Activated CD4-positive, alpha-beta T cell treated with anti-CD3 and anti-CD28 coated beads, Interleukin-2, amount 50 U/mL, for 16 hours (primary cell): Measurements from ENCODE around the gene CEP112.
"Not testable (repeated sequence)": the region's sequence is repeated elsewhere in the genome, so short reads cannot be mapped to it uniquely, and the experiment has no call there.

Source experiments
- DNase-seq: peaks from one replicate; pipeline ENCODE4 v3.0.0-alpha.2; 2020

Gene CEP112

GRCh38 chr17:65867014-65867413 lies 324.9 kb downstream of the CEP112 start:
- no peak for DNase-seq

GRCh38 chr17:65865715-65866425 lies 326.1 kb downstream of the CEP112 start:
- no peak for DNase-seq

- DNase-seq: no peak
Observed at GRCh38 chr17:65864394-65864793, 327.5 kb downstream of the CEP112 start.

- no peak for DNase-seq
Observed at GRCh38 chr17:65857718-65858117, 334.2 kb downstream of the CEP112 start.

DNA sequence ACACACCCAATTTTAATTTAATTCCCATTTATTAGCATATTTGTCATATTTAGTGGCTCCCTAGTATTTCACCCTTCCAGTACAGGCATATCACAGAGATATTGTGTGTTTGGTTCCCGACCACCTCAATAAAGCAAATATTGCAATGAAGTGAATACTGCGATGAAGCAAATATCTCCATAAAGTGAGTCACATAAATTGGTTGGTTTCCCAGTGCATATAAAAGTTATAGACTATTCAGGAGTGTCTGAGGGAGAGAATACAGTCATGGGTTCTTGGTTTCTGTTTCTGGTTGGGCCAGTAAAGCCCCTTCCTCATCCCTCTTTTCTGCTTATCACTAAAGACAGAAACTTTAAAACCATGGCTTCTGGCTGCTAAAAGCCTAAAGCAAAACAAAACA lies 335.1 kb downstream of the CEP112 start:
- no peak for DNase-seq

DNA sequence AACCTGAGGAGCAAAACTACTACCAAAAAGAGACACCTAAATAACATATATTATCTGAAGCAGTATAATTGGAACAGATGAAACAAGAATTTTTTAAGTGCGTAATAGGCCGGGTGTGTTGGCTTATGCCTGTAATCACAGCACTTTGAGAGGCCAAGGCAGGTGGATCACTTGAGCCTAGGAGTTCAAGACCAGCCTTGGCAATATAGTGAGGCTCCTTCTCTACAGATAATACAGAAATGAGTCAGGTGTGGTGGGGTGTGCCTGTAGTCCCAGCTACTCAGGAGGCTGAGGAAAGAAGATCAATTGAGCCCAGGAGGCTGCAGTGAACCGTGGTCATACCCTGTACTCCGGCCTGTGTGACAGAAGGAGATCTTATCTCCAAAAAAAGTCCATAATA lies 336.3 kb downstream of the CEP112 start:
- DNase-seq: no peak

GRCh38 chr17:65855245-65855644 lies 336.7 kb downstream of the CEP112 start:
- DNase-seq: no peak

- no peak for DNase-seq
Observed at GRCh38 chr17:65853816-65854215, 338.1 kb downstream of the CEP112 start.

DNA sequence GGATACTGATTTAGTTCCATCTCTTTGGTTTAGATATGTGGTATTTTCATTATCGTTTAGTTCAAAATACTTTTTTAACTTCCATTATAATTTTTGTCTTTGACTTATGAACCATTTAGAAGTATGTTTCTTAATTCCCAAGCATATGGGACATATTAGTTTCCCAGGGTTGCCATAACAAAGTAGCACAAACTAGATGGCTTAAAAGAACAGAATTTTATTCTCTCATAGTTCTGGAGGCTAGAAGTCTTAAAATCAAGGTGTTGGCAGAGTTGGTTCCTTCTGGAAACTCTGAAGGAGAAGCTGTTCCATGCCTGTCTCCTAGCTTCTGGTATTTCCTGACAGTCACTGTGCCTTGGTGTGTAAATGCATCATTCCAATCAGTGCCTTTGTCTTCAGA lies 339.0 kb downstream of the CEP112 start:
- no peak for DNase-seq

DNA sequence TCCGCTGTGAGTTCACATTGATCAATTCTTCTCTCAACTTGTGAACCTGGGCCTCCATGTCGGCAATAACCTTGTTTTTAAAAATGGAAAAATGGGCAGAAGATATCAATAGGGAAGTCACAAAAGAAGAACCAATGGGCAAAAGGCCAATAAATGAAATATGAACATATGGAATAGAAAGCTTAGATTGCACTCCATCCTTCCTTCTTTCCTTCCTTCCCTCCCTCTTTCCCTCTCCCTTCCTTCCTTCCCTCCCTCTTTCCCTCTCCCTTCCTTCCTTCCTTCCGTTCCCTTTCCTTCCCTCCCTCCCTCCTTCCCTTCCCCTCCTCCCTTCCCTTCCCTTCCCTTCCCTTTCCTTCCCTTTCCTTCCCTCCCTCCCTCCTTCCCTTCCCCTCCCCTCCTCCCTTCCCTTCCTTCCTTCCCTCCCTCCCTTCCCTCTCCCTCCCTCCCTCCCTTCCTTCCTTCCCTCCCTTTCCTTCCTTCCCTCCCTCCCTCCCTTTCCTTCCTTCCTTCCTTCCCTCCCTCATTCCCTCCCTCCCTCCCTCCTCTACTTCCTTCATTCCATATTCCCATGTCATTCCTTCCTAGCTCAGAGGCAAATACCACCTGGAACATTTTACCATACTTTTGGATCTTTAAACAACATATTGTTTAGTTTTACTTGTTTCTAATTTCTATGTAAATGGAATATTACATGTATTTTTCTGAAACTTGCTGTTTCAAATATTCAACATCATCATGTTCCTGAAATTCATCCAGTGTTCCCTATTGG lies 339.8 kb downstream of the CEP112 start:
- DNase-seq: no peak

DNA sequence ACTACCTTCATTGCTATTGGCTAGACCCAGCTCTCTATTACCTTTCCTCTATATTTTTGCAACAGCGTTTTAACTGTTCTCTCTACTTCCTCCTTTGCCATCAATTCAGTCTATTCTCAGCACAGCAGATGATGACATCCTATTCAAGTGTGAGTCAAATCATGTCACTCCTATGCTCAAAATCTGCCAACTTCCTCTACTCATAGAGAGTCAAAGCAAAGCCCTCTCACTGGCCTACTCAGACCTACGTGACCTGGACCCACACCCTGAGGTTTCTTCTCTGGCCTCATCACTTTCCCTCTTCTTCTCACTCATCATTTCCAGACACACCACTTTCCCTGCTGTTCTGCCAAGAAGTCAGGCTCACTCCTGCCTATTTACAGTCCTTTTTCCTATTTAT lies 341.4 kb downstream of the CEP112 start:
- DNase-seq: peak; percentile 48

GRCh38 chr17:65848751-65849150 lies 343.2 kb downstream of the CEP112 start:
- no peak for DNase-seq

DNA sequence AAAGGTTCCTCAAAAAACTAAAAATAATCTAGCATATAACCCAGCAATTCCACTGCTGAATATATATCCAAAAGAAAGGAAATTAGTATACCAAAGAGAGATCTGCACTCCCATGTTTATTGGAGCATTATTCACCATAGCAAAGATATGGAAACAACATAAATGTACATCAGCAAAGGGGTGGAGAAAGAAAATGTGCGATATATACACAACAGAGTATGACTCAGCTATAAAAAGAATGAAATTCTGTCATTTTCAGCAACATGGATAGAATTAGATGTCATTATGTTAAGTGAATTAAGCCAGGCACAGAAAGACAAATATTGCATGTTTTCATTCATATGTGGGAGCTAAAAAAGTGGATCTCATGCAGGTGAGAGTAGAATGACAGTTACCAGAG lies 350.8 kb downstream of the CEP112 start:
- no peak for DNase-seq

DNA sequence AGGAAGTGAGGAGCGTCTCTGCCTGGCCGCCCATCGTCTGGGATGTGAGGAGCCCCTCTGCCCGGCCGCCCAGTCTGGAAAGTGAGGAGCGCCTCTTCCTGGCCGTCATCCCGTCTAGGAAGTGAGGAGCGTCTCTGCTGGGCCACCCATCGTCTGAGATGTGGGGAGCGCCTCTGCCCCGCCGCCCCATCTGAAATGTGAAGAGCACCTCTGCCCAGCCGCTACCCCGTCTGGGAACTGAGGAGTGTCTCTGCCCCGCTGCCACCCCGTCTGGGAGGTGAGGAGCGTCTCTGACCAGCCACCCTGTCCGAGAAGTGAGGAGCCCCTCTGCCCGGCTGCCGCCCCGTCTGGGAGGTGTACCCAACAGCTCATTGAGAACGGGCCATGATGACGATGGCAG lies 354.7 kb downstream of the CEP112 start:
- not testable (repeated sequence) for DNase-seq

DNA sequence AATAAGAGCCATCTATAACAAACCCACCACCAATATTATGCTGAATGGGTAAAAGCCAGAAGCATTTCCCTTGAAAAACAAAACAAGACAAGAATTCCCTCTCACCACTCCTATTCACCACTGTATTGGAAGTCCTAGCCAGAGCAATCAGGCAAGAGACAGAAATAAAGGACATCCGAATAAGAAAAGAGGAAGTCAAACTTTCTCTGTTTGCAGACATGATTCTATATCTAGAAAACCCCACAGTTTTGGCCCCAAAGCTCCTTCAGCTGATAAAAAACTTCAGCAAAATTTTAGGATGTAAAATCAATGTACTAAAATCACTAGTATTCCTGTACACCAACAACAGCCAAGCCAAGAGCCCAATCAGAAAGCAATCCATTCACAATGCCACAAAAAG lies 358.7 kb downstream of the CEP112 start:
- DNase-seq: no peak

DNA sequence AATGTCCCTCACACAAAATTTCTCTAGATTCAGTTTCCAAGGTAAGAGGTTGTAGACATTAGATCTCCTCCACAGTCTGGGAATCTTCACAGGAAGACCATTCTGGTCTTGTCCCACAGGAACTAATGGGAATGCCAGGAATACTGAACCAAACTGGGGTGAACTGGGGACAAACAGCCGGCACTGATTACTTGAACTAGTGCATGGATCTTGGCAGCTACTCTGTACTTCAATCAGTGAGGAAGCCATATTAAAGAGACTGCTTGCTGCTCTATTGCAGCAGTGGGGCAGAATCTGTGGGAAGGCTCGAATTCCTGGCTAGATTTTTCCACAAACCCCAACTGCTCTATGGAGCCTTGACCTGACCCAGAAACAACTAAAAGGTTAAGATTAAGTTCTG lies 361.6 kb downstream of the CEP112 start:
- DNase-seq: no peak

- not testable (repeated sequence) for DNase-seq
Observed at GRCh38 chr17:65826577-65826976, 365.4 kb downstream of the CEP112 start.

- no peak for DNase-seq
Observed at GRCh38 chr17:65824901-65825300, 367.0 kb downstream of the CEP112 start.

GRCh38 chr17:65823713-65824112 lies 368.2 kb downstream of the CEP112 start:
- no peak for DNase-seq

GRCh38 chr17:65820811-65821210 lies 371.1 kb downstream of the CEP112 start:
- no peak for DNase-seq

DNA sequence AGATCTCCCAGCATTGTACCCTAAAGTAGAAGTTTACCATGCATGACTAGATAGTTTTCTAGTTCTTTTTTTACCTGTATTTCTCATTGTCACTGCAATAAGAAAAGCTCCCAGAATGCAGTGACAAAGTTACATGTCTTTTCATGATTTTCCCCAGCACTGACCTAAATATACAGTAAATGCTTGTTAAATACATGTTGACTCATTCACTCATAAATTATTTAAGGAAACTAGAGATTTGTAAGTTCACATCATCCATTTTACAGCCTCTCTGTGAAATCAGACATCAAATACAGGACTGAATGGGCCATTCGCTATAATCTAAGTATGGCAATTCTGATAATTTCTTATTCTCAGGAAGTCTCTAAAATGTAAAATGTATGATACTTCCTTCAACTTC lies 371.6 kb downstream of the CEP112 start:
- no peak for DNase-seq

GRCh38 chr17:65819810-65820209 lies 372.1 kb downstream of the CEP112 start:
- DNase-seq: no peak

GRCh38 chr17:65817951-65818350 lies 374.0 kb downstream of the CEP112 start:
- no peak for DNase-seq

GRCh38 chr17:65814418-65814817 lies 377.5 kb downstream of the CEP112 start:
- DNase-seq: no peak

GRCh38 chr17:65813306-65813705 lies 378.6 kb downstream of the CEP112 start:
- DNase-seq: no peak
